ENCODE measurements around the gene RALBP1. TPM values are rescaled to one million over a fixed set of nuclear protein-coding genes. Genes with fewer than 3 reads are reported as not detected.

RALBP1 gene
- total and polyA plus RNA-seq, 2 of the 8 experiments (the other 6 are each of a cell fraction or from before 2014, with no cell fraction given), result 40.3 to 67.8 TPM

GRCh38 chr18:9530226-9531009, 55.1 kb downstream of the RALBP1 start:
- H3K9ac ChIP-seq (replicated peaks in 1 of 4; ENCODE audit: extremely low read depth in 1 of 4, low read depth in 3 of 4, low read length in 3 of 4), result no peak overlapping the region
- H2AK5ac ChIP-seq (ENCODE audit: low read depth, low read length), result no peak overlapping the region
- H2BK12ac ChIP-seq (ENCODE audit: low read depth, low read length), result no peak overlapping the region
- H2AFZ ChIP-seq (ENCODE audit: low read length), result no peak overlapping the region
- H2BK15ac ChIP-seq (ENCODE audit: low read length), result no peak overlapping the region
- H3K56ac ChIP-seq (replicated peaks; ENCODE audit: insufficient read length, low read depth, low read length), result no peak overlapping the region
- ChIA-PET POLR2A (ENCODE audit: partially characterized antibody) (no interaction called here), CTCF (ENCODE audit: partially characterized antibody) (interaction anchor here (1.0 to 1.7 kb wide), 2 partner anchors 13 to 15 kb away, joined by 5 read pairs; no protein-coding TSS in a partner anchor)
- H2BK5ac ChIP-seq (ENCODE audit: low read depth, low read length), result no peak overlapping the region
- H3K4me2 ChIP-seq (ENCODE audit: insufficient read depth in 1 of 2, low read depth in 2 of 2, low read length in 2 of 2), result no peak overlapping the region
- no peak overlapping the region for H4K91ac ChIP-seq (replicated peaks; ENCODE audit: insufficient read length, low read length)
- no peak overlapping the region for H3K4ac ChIP-seq (replicated peaks; ENCODE audit: insufficient read length, low read depth, low read length)
- FAIRE-seq (no peak), DNase-seq (ENCODE audit: low read depth in 1 of 2, low spot score in 2 of 2) (no peak)
- H2BK20ac ChIP-seq (ENCODE audit: low read length), result no peak overlapping the region
- no peak overlapping the region for H4K5ac ChIP-seq (ENCODE audit: insufficient read length, low read depth, low read length)
- H3K14ac ChIP-seq (ENCODE audit: insufficient read length), result no peak overlapping the region
- no peak overlapping the region for H3K23ac ChIP-seq (ENCODE audit: insufficient read length)
- peaks cover 12% of the 10 kb centered on the region in 2 experiments; a peak in 3 of 4 replicates for H3K9me3 ChIP-seq (ENCODE audit: insufficient read depth in 2 of 2, low read depth in 1 of 2, low read length in 1 of 2)
- H2BK120ac ChIP-seq (replicated peaks; ENCODE audit: low read depth, low read length), result no peak overlapping the region
- H3K27ac ChIP-seq (ENCODE audit: low read depth, low read length), result no peak overlapping the region
- WGBS, 2 experiments (ENCODE audit: extremely low coverage in 1 of 2, insufficient coverage in 1 of 2, insufficient read length in 1 of 2, insufficient replicate concordance in 2 of 2, low coverage in 1 of 2, low lambda C conversion rate in 2 of 2, missing lambda C conversion rate in 1 of 2), result 81% methylated on average over 6 of the region's 6 CpGs; no CpG with 5 or more reads in 1 of the 2 experiments
- no peaks in the 10 kb centered on the region for H3K4me1 ChIP-seq (replicated peaks in 1 of 4; ENCODE audit: control insufficient read depth in 3 of 4, insufficient read depth in 4 of 4, low read length in 3 of 4)
- H3K27me3 ChIP-seq (replicated peaks in 1 of 4; ENCODE audit: control insufficient read depth in 3 of 4, extremely low read depth in 1 of 4, insufficient read depth in 3 of 4, low read length in 3 of 4), result no peaks in the 10 kb centered on the region
- no peak overlapping the region for H3K4me3 ChIP-seq (ENCODE audit: extremely low read depth in 1 of 4, insufficient read depth in 2 of 4, low read depth in 3 of 4, low read length in 4 of 4)
- no peaks in the 10 kb centered on the region for H3K23me2 ChIP-seq (ENCODE audit: low read depth, low read length)
- H3K79me1 ChIP-seq (ENCODE audit: low read depth, low read length), result no peaks in the 10 kb centered on the region
- peaks cover 3 to 52% (median 26%) of the 10 kb centered on the region in 4 experiments; a peak in 6 of 8 replicates for H3K36me3 ChIP-seq (ENCODE audit: control insufficient read depth in 2 of 4, insufficient read depth in 4 of 4, low read length in 3 of 4)
- H4K8ac ChIP-seq (ENCODE audit: extremely low read depth, insufficient read depth, low read length), result no peak overlapping the region
- H3K18ac ChIP-seq (ENCODE audit: extremely low read depth, low read length), result no peak overlapping the region
- H4K20me1 ChIP-seq (replicated peaks in 1 of 2; ENCODE audit: control insufficient read depth in 1 of 2, insufficient read depth in 2 of 2, low read length in 2 of 2), result no peaks in the 10 kb centered on the region
- H3K79me2 ChIP-seq (ENCODE audit: control insufficient read depth in 1 of 2, insufficient read depth in 2 of 2, low read length in 2 of 2), result no peaks in the 10 kb centered on the region
- TF ChIP-seq SP2 (IDR thresholded peaks at IDR 0.05; ENCODE audit: low read length) (no peak), TAF1 (IDR thresholded peaks at IDR 0.05; ENCODE audit: low read depth, low read length) (no peak)

All from H1 (cell line).